ENCODE results near the gene SLC16A13.
"Not testable (repeated sequence)": the region's sequence is repeated elsewhere in the genome, so short reads cannot be mapped to it uniquely, and the experiment has no call there.

Gene SLC16A13

GRCh38 chr17:7084088-7084487 lies 48.3 kb downstream of the SLC16A13 start:
- no peak for TF ChIP-seq CTCF (IDR thresholded peaks at IDR 0.05; ENCODE audit: low read depth, low read length)
- DNase-seq (ENCODE audit: low read depth, low spot score): peak; percentile 0
- in situ Hi-C loops (cut with HindIII; ENCODE audit: low sequenced_read_pairs): no loop called here
- no peak overlapping the region for H3K4me3 ChIP-seq (ENCODE audit: low read depth, low read length)

DNA sequence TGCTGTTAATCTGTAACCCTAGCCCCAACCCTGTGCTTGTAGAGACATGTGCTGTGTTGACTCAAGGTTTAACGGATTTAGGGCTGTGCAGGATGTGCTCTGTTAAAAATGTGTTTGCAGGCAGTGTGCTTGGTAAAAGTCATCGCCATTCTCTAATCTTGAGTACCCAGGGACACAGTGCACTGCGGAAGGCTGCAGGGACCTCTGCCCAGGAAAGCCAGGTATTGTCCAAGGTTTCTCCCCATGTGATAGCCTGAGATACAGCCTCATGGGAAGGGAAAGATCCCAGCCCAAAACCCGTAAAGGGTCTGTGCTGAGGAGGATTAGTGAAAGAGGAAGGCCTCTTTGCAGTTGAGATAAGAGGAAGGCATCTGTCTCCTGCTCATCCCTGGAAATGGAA lies 52.6 kb downstream of the SLC16A13 start:
- in situ Hi-C loops (cut with HindIII; ENCODE audit: low sequenced_read_pairs); H3K4me3 ChIP-seq (ENCODE audit: low read depth, low read length); DNase-seq (ENCODE audit: low read depth, low spot score): not testable (repeated sequence)

GRCh38 chr17:7089570-7089969 lies 53.8 kb downstream of the SLC16A13 start:
- DNase-seq (ENCODE audit: low read depth, low spot score); in situ Hi-C loops (cut with HindIII; ENCODE audit: low sequenced_read_pairs); H3K4me3 ChIP-seq (ENCODE audit: low read depth, low read length): not testable (repeated sequence)

All from astrocyte of the spinal cord (primary cell).